ENCODE results near the gene EXOC2.

The EXOC2 gene

GRCh38 chr6:439641-440167 is 253.2 kb downstream of the EXOC2 start:
- H3K4me3 ChIP-seq (replicated peaks; ENCODE audit: low read depth, low read length), result no peak overlapping the region
- TF ChIP-seq, protein P1, sequence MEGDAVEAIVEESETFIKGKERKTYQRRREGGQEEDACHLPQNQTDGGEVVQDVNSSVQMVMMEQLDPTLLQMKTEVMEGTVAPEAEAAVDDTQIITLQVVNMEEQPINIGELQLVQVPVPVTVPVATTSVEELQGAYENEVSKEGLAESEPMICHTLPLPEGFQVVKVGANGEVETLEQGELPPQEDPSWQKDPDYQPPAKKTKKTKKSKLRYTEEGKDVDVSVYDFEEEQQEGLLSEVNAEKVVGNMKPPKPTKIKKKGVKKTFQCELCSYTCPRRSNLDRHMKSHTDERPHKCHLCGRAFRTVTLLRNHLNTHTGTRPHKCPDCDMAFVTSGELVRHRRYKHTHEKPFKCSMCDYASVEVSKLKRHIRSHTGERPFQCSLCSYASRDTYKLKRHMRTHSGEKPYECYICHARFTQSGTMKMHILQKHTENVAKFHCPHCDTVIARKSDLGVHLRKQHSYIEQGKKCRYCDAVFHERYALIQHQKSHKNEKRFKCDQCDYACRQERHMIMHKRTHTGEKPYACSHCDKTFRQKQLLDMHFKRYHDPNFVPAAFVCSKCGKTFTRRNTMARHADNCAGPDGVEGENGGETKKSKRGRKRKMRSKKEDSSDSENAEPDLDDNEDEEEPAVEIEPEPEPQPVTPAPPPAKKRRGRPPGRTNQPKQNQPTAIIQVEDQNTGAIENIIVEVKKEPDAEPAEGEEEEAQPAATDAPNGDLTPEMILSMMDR (IDR thresholded peaks at IDR 0.05; ENCODE audit: low read length, missing control alignments), result no peak
- DNase-seq (ENCODE audit: low read depth), result no peak

DNA sequence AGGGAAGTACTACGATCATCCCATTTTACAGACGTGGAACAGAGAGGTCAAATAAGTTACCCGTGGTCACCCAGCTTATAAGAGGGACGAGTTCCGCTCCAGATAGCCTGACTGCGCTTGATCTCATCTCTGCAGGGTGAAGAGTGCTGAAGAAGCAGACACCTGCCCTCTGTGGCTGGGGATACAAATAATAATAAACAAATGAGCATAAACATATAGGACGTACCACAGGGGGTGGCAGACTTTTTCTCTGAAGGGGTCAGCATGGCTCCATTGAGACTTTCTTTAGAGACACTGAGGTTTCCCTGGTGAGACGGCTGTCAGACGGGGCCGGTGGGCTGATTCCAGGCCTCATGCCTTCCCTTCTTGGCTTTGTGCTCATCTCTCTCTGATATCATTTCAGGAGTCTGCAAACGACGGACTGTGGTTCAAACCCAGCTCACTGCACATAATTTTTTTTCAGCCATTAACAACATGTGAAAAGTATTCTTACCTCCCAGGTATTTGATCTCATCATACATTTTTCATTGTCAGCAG is 254.2 kb downstream of the EXOC2 start:
- no peak for DNase-seq (ENCODE audit: low read depth)
- TF ChIP-seq, protein P1 (IDR thresholded peaks at IDR 0.05; ENCODE audit: low read length, missing control alignments), result no peak
- no peak overlapping the region for H3K4me3 ChIP-seq (replicated peaks; ENCODE audit: low read depth, low read length)

GRCh38 chr6:437037-437392 is 255.9 kb downstream of the EXOC2 start:
- TF ChIP-seq, protein P1 (IDR thresholded peaks at IDR 0.05; ENCODE audit: low read length, missing control alignments), result no peak
- no peak overlapping the region for H3K4me3 ChIP-seq (replicated peaks; ENCODE audit: low read depth, low read length)
- no peak for DNase-seq (ENCODE audit: low read depth)

DNA sequence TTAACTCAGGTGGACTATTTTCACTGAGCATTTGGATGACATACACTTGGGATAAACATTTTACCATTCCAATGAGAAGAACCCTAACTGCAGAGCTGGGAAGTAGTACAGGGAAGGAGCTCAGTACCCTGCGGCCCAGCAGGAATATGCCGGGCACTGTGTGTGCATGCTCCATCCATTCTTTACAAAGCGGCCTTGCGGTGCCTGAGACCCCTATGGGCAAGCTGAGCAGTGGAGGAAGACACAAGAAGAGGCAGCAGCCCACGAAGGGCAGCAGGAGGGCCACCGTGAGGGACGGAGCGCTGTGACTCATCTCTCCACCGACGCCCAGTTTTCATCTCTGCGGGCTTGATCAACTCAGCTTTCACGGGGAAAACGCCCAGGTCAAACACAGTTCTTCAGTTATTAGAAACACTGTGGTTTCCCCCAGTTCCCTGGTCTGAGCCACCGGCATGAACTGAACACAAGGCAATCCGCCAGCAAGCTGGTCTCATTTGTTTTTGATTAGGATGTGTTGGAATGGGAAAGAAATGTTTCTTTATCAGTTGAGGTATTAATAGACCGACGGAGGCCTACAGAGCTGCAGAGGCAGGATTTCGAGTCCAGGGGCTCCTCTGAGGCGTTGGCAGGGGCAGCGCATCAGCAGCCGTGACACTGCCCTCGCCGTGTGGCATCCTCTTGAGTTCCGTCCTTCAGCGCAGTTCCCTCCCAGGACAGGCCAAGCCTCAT is 256.5 kb downstream of the EXOC2 start:
- no peak for DNase-seq (ENCODE audit: low read depth)
- TF ChIP-seq, protein P1 (IDR thresholded peaks at IDR 0.05; ENCODE audit: low read length, missing control alignments), result no peak
- H3K4me3 ChIP-seq (replicated peaks; ENCODE audit: low read depth, low read length), result no peak overlapping the region

- TF ChIP-seq, protein P1 (IDR thresholded peaks at IDR 0.05; ENCODE audit: low read length, missing control alignments), result no peak
- DNase-seq (ENCODE audit: low read depth), result no peak
- no peak overlapping the region for H3K4me3 ChIP-seq (replicated peaks; ENCODE audit: low read depth, low read length)
These were observed 257.3 kb downstream of the EXOC2 start for GRCh38 chr6:435441-436307.
